Uterus (tissue), 2 donors: ENCODE measurements around the gene VAV3.

Source experiments
- POLR2A ChIP-seq, 2 donors: fragments of 450-650 bp; IDR thresholded peaks; one replicate each; pipeline ENCODE4 v1.6.1; 2016; ENCODE audit warnings: antibody characterized with exemption in 2 of 2, mild to moderate bottlenecking in 1 of 2, moderate library complexity in 1 of 2
- TF ChIP-seq, protein P1 (sequence below), 4 experiments: fragments of 200-600 bp in 2 of 4; fragments of 450-650 bp in 2 of 4; sonication (generic) in 2 of 4; IDR thresholded peaks; one replicate each; pipeline ENCODE4 v1.5.1; 2016 to 2019; ENCODE audit warnings: antibody characterized with exemption in 4 of 4, mild to moderate bottlenecking in 2 of 4, moderate library complexity in 1 of 4

DNA sequence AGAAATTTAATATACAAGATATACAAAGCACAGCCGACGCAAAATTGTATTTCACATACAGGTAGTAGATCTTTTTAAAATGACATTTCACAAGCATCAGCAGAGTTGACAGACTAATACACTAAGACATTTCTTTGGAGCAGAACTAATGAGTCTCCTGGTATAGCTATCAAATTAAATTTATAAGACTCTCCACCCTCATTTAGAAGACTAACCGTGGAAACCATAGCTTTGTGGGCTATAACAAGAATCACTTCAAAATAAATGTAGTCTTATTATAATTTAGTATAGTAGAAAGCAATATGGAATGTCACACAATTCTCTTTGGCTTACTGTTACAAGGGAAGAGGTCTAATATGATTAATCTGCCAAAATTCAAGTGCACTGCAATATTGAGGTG lies 204.9 kb downstream of the VAV3 start:
- TF ChIP-seq, protein P1, sequence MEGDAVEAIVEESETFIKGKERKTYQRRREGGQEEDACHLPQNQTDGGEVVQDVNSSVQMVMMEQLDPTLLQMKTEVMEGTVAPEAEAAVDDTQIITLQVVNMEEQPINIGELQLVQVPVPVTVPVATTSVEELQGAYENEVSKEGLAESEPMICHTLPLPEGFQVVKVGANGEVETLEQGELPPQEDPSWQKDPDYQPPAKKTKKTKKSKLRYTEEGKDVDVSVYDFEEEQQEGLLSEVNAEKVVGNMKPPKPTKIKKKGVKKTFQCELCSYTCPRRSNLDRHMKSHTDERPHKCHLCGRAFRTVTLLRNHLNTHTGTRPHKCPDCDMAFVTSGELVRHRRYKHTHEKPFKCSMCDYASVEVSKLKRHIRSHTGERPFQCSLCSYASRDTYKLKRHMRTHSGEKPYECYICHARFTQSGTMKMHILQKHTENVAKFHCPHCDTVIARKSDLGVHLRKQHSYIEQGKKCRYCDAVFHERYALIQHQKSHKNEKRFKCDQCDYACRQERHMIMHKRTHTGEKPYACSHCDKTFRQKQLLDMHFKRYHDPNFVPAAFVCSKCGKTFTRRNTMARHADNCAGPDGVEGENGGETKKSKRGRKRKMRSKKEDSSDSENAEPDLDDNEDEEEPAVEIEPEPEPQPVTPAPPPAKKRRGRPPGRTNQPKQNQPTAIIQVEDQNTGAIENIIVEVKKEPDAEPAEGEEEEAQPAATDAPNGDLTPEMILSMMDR (IDR thresholded peaks at IDR 0.05), result no peak
- no peak for TF ChIP-seq POLR2A (IDR thresholded peaks at IDR 0.05)
